IMR-90 (cell line): ENCODE results near the gene JADE2. TPM values are rescaled to one million over a fixed set of nuclear protein-coding genes. Genes with fewer than 3 reads are reported as not detected.

ENCODE experiments used
- ATAC-seq: fragments of 200-7000 bp; cut with Tn5 transposase; 2 replicates; pipeline ENCODE4 v1.9.1; 2020; ENCODE audit warnings: low read depth, mild to moderate bottlenecking, moderate library complexity
- BruUV-seq: library from RNA; stranded (reverse); fragments of 400-500 nt; replicated peaks from 2 replicates; lab custom pipeline; 2021; lab: Mats Ljungman, UMichigan
- CTCF ChIA-PET: fragments of 300-600 bp; formaldehyde crosslinking; extraction: SDS; loops from one replicate; lab custom pipeline; 2021; ENCODE audit warnings: antibody characterized with exemption; lab: Yijun Ruan, JAX
- POLR2A ChIA-PET: fragments of 300-600 bp; sonication (Branson Sonifier 250); formaldehyde crosslinking; loops from one replicate; lab custom pipeline; 2022; ENCODE audit warnings: antibody characterized with exemption; ENCODE audit not compliant: unreplicated experiment; lab: Charles Lee
- DNase-seq: peaks from one replicate; pipeline ENCODE4 v3.0.0; 2013
- H2AFZ ChIP-seq: replicated peaks from 2 replicates; pipeline ENCODE3; 2013; ENCODE audit warnings: low read length, mild to moderate bottlenecking; ENCODE audit not compliant: poor library complexity
- H2AK5ac ChIP-seq: 2 replicates; pipeline ENCODE4 v1.6.1; 2013; ENCODE audit warnings: low read depth, low read length, inconsistent platforms
- H2AK9ac ChIP-seq: replicated peaks from 2 replicates; pipeline ENCODE3; 2013; ENCODE audit warnings: mild to moderate bottlenecking, low read depth, low read length, moderate library complexity; ENCODE audit not compliant: poor library complexity
- H2BK120ac ChIP-seq: 2 replicates; pipeline ENCODE4 v1.6.1; 2013; ENCODE audit warnings: low read depth, low read length, inconsistent platforms
- H2BK15ac ChIP-seq: 3 replicates; pipeline ENCODE4 v1.6.1; 2013; ENCODE audit warnings: low read depth, low read length, inconsistent platforms
- H2BK20ac ChIP-seq: 2 replicates; pipeline ENCODE4 v1.6.1; 2013; ENCODE audit warnings: low read depth, mild to moderate bottlenecking, inconsistent platforms, low read length, moderate library complexity
- H2BK5ac ChIP-seq: 2 replicates; pipeline ENCODE4 v1.6.1; 2013; ENCODE audit warnings: mild to moderate bottlenecking, low read depth, low read length, inconsistent platforms; ENCODE audit not compliant: poor library complexity, severe bottlenecking
- H3K14ac ChIP-seq: replicated peaks from 2 replicates; pipeline ENCODE4 v1.6.1; 2013; ENCODE audit warnings: low read depth, low read length, inconsistent platforms
- H3K18ac ChIP-seq: 2 replicates; pipeline ENCODE4 v1.6.1; 2013; ENCODE audit warnings: low read depth, low read length, control low read depth
- H3K23ac ChIP-seq: 2 replicates; pipeline ENCODE4 v1.6.1; 2013; ENCODE audit warnings: low read depth, low read length, inconsistent platforms
- H3K27ac ChIP-seq: 2 replicates; pipeline ENCODE4 v1.5.1; 2013; ENCODE audit warnings: mild to moderate bottlenecking, control low read depth, low read length; ENCODE audit not compliant: insufficient read depth
- H3K27me3 ChIP-seq: 2 replicates; pipeline ENCODE4 v1.6.1; 2013; ENCODE audit warnings: low read length; ENCODE audit not compliant: control insufficient read depth, insufficient read depth
- H3K36me3 ChIP-seq: 2 replicates; pipeline ENCODE4 v1.6.1; 2013; ENCODE audit warnings: low read length, mixed read lengths; ENCODE audit not compliant: control insufficient read depth, insufficient read depth
- H3K4ac ChIP-seq: 2 replicates; pipeline ENCODE4 v1.6.1; 2013; ENCODE audit warnings: low read depth, low read length, inconsistent platforms
- H3K4me1 ChIP-seq: 2 replicates; pipeline ENCODE4 v1.6.1; 2013; ENCODE audit warnings: low read length, mixed read lengths; ENCODE audit not compliant: control insufficient read depth, insufficient read depth
- H3K4me2 ChIP-seq: 2 replicates; pipeline ENCODE4 v1.6.1; 2013; ENCODE audit warnings: low read depth, mild to moderate bottlenecking, control low read depth, low read length, moderate library complexity
- H3K4me3 ChIP-seq: 2 replicates; pipeline ENCODE4 v1.5.1; 2013; ENCODE audit warnings: low read depth, mild to moderate bottlenecking, control low read depth, low read length, moderate library complexity; ENCODE audit not compliant: insufficient read depth
- H3K56ac ChIP-seq: 2 replicates; pipeline ENCODE4 v1.6.1; 2013; ENCODE audit warnings: low read length, inconsistent platforms; ENCODE audit not compliant: insufficient read depth; ENCODE audit errors: extremely low read depth
- H3K79me1 ChIP-seq, 2 experiments: 2 replicates each; pipeline ENCODE4 v1.6.1; 2013; ENCODE audit warnings: low read length in 2 of 2, inconsistent platforms in 1 of 2, low read depth in 1 of 2
- H3K9ac ChIP-seq: 2 replicates; pipeline ENCODE4 v1.6.1; 2013; ENCODE audit warnings: low read depth, low read length, control low read depth
- H3K9me1 ChIP-seq: 2 replicates; pipeline ENCODE4 v1.6.1; 2013; ENCODE audit warnings: low read length, inconsistent platforms; ENCODE audit not compliant: insufficient read depth
- H3K9me3 ChIP-seq: 2 replicates; pipeline ENCODE4 v1.6.1; 2013; ENCODE audit warnings: low read length; ENCODE audit not compliant: control insufficient read depth, insufficient read depth
- H4K20me1 ChIP-seq: 2 replicates; pipeline ENCODE4 v1.6.1; 2013; ENCODE audit warnings: low read length, inconsistent platforms; ENCODE audit not compliant: insufficient read depth
- H4K5ac ChIP-seq: 2 replicates; pipeline ENCODE4 v1.6.1; 2013; ENCODE audit warnings: mild to moderate bottlenecking, low read depth, low read length, control low read depth
- H4K8ac ChIP-seq, 2 experiments: 2 replicates each; pipeline ENCODE4 v1.6.1; 2013; ENCODE audit warnings: low read depth in 2 of 2, low read length in 2 of 2, control low read depth in 1 of 2, inconsistent platforms in 1 of 2
- H4K91ac ChIP-seq: 2 replicates; pipeline ENCODE4 v1.6.1; 2013; ENCODE audit warnings: low read depth, low read length, inconsistent platforms; ENCODE audit not compliant: insufficient read depth
- CTCF ChIP-seq: conservative IDR thresholded peaks from 2 replicates; pipeline ENCODE4 v1.5.1; 2012; ENCODE audit warnings: mild to moderate bottlenecking, low read depth, low read length, improper control_type of control experiment
- ELK1 ChIP-seq: fragments of 150-350 bp; IDR thresholded peaks from 2 replicates; pipeline ENCODE4 v1.6.1; 2016; ENCODE audit warnings: low read depth, mild to moderate bottlenecking, low read length, moderate library complexity, borderline replicate concordance
- WGBS, 2 experiments: methylation state at CpG; one replicate each; pipeline versions ENCODE4 v1.1.5 to v1.1.7; 2013; ENCODE audit warnings: missing lambda C conversion rate in 2 of 2; ENCODE audit not compliant: insufficient read length in 1 of 2; ENCODE audit errors: extremely low coverage in 2 of 2; 5-methylcytosine and 5-hydroxymethylcytosine counted together
- dilution Hi-C: fragments of 300-500 bp; cut with HindIII; formaldehyde crosslinking; loops from one replicate; pipeline ENCODE4 v1.14.3; 2018; ENCODE audit warnings: low sequenced_read_pairs; ENCODE audit not compliant: unreplicated experiment
- in situ Hi-C: fragments of 300-500 bp; cut with MboI; formaldehyde crosslinking; loops from 3 replicates; pipeline ENCODE4 v1.14.3; 2019; ENCODE audit warnings: low sequenced_read_pairs, inconsistent platforms, mixed read lengths
- intact Hi-C: fragments of 100-400 bp; cut with micrococcal nuclease; formaldehyde crosslinking; loops from 2 replicates; pipeline ENCODE4 v1.10.0; 2022
- polyA plus RNA-seq, 3 experiments: library from polyadenylated mRNA; depleted of rRNA; stranded (reverse); fragments of >200 nt; gene quantifications; 2 replicates each; pipeline ENCODE4 v1.2.3, GENCODE V29; 2012; ENCODE audit warnings: low replicate concordance in 1 of 3
- total RNA-seq: library from RNA; depleted of rRNA; stranded (reverse); fragments of >200 nt; gene quantifications from 2 replicates; pipeline ENCODE4 v1.2.3, GENCODE V29; 2012

Gene JADE2
- total and polyA plus RNA-seq, 2 of the 4 experiments (the other 2 are of a cell fraction), result 13.3 to 14.9 TPM

GRCh38 chr5:134550271-134551214 lies 25.1 kb downstream of the JADE2 start:
- peak overlapping the region; percentile 98 for H2BK120ac ChIP-seq
- ChIA-PET POLR2A (no interaction called here), CTCF (no interaction called here)
- peak overlapping the region; percentile 95 for H2BK20ac ChIP-seq
- no peak overlapping the region for H3K4me3 ChIP-seq
- H4K91ac ChIP-seq, result peak overlapping the region; percentile 49
- H2AK9ac ChIP-seq, result peak overlapping the region; percentile 13
- H2BK15ac ChIP-seq, result peak overlapping the region; percentile 63; the same call in 2 of the 3 replicates
- H4K8ac ChIP-seq, result peak overlapping the region; percentile 63 to 65; a peak in 3 of 4 replicates
- no peaks in the 10 kb centered on the region for H3K27me3 ChIP-seq
- peak overlapping the region; percentile 99 for H3K4ac ChIP-seq
- dilution Hi-C loops, result no loop called here
- peak; percentile 59 for DNase-seq
- in situ Hi-C loops, result no loop called here
- 0 out of 2 replicates have a peak overlapping the region, but pooled peaks have one; percentile 3 for H3K4me2 ChIP-seq
- intact Hi-C loops, result no loop called here
- peak overlapping the region; percentile 18; the same call in 1 of the 2 replicates for H3K9ac ChIP-seq
- peak overlapping the region; percentile 79; the same call in 1 of the 2 replicates for H4K5ac ChIP-seq
- peaks cover 59% of the 10 kb centered on the region for H3K9me1 ChIP-seq
- H3K27ac ChIP-seq, result peak overlapping the region; percentile 94
- peak overlapping the region; percentile 73 for H3K14ac ChIP-seq
- H4K20me1 ChIP-seq, result peaks cover 8% of the 10 kb centered on the region; the same call in 1 of the 2 replicates
- H2AFZ ChIP-seq, result no peak overlapping the region
- 100% methylated on average over 2 of the region's 13 CpGs; no CpG with 5 or more reads in 1 of the 2 experiments for WGBS, 2 experiments
- H3K9me3 ChIP-seq, result no peaks in the 10 kb centered on the region
- H2BK5ac ChIP-seq, result peak overlapping the region; percentile 99
- TF ChIP-seq CTCF (no peak), ELK1 (no peak)
- peak overlapping the region; percentile 76 for H3K18ac ChIP-seq
- no peak for ATAC-seq
- H3K56ac ChIP-seq, result peak overlapping the region; percentile 4; the same call in 1 of the 2 replicates
- peak overlapping the region; percentile 4 for H3K23ac ChIP-seq
- H3K79me1 ChIP-seq, result peaks cover 30 to 73% of the 10 kb centered on the region in 2 experiments
- H3K4me1 ChIP-seq, result peaks cover 64% of the 10 kb centered on the region
- peaks cover 18% of the 10 kb centered on the region for H3K36me3 ChIP-seq
- H2AK5ac ChIP-seq, result peak overlapping the region; percentile 97
- no TSS peak for BruUV-seq
